Adrenal gland (tissue), 5 donors: ENCODE data around the gene BCL2.
A peak's percentile ranks its signal among the peaks of the same experiment; 100 is the strongest.

ENCODE experiments used
- CTCF ChIP-seq, 6 experiments: fragments of 450-650 bp in 4 of 6; fragments of 200-600 bp in 2 of 6; sonication (generic) in 1 of 6; IDR thresholded peaks; 1 replicate in 5 of 6; 2 replicates in 1 of 6; pipeline versions ENCODE4 v1.5.1 to v1.8.0; 2016 to 2021; ENCODE audit warnings: antibody characterized with exemption in 6 of 6, mild to moderate bottlenecking in 2 of 6, moderate library complexity in 1 of 6
- POLR2A ChIP-seq, 2 donors: fragments of 450-650 bp; IDR thresholded peaks; one replicate each; pipeline ENCODE4 v1.6.1; 2017; ENCODE audit warnings: antibody characterized with exemption in 2 of 2, mild to moderate bottlenecking in 2 of 2, moderate library complexity in 1 of 2
- donor health status: DM: no; HTN: no; CAD: no.

GRCh38 chr18:63342206-63342605, 22.6 kb upstream of the BCL2 start:
- no peak for TF ChIP-seq POLR2A (IDR thresholded peaks at IDR 0.05)
- peak in 5 of 6 experiments; percentile 16 to 51 (median 37) for TF ChIP-seq CTCF (IDR thresholded peaks at IDR 0.05)
